ENCODE results near the gene CCDC6. TPM values are rescaled to one million over a fixed set of nuclear protein-coding genes. Genes with fewer than 3 reads are reported as not detected.

The CCDC6 gene
- total RNA-seq, 6 donors from 2014 or later, result 42.5 to 118 (median 51.5) TPM

DNA sequence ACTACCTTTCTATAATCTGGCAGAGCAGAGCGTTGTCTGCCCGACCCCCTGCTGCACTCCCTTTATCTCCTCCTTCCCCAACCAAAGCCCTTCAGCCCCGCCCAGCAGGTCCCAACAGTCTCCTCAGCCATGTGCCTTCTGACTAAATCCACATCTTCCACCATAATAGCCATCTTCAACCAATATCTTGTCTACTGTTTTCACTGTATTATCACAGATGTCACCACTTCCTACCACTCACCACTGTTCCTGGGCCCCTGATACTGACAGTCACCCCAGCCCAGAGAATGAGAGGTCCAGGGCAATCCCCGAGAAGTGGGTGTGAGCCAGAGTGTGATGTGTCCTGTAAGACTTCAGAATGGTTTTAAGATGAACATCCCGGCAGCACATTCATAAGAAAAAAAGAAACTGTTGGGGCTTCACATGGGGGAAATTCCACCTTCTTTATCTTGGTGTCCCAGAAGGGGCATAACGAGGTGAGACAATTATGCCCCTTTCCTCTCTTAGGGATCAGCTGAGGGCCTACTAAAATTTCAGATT is 25.3 kb downstream of the CCDC6 start:
- TF ChIP-seq POLR2AphosphoS5 (IDR thresholded peaks at IDR 0.05), result no peak
- TF ChIP-seq POLR2A (IDR thresholded peaks at IDR 0.05), result no peak
- TF ChIP-seq, protein P1, sequence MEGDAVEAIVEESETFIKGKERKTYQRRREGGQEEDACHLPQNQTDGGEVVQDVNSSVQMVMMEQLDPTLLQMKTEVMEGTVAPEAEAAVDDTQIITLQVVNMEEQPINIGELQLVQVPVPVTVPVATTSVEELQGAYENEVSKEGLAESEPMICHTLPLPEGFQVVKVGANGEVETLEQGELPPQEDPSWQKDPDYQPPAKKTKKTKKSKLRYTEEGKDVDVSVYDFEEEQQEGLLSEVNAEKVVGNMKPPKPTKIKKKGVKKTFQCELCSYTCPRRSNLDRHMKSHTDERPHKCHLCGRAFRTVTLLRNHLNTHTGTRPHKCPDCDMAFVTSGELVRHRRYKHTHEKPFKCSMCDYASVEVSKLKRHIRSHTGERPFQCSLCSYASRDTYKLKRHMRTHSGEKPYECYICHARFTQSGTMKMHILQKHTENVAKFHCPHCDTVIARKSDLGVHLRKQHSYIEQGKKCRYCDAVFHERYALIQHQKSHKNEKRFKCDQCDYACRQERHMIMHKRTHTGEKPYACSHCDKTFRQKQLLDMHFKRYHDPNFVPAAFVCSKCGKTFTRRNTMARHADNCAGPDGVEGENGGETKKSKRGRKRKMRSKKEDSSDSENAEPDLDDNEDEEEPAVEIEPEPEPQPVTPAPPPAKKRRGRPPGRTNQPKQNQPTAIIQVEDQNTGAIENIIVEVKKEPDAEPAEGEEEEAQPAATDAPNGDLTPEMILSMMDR (IDR thresholded peaks at IDR 0.05), result no peak
- TF ChIP-seq EP300 (IDR thresholded peaks at IDR 0.05), result no peak
- peak overlapping the region; percentile 51 to 61 (median 56) for H3K27ac ChIP-seq
- WGBS, 2 donors, result 84 to 86% methylated on average over 5 of the region's 6 CpGs
- no peaks in the 10 kb centered on the region for H3K9me3 ChIP-seq
- H3K36me3 ChIP-seq, result no peaks in the 10 kb centered on the region
- peaks cover 18 to 51% (median 26%) of the 10 kb centered on the region in 4 donors for H3K4me1 ChIP-seq
- no peaks in the 10 kb centered on the region for H3K27me3 ChIP-seq
- ATAC-seq (ENCODE audit: low FRiP score in 2 of 2), result no peak
- DNase-seq, result no peak
- H3K4me3 ChIP-seq, result no peak overlapping the region

DNA sequence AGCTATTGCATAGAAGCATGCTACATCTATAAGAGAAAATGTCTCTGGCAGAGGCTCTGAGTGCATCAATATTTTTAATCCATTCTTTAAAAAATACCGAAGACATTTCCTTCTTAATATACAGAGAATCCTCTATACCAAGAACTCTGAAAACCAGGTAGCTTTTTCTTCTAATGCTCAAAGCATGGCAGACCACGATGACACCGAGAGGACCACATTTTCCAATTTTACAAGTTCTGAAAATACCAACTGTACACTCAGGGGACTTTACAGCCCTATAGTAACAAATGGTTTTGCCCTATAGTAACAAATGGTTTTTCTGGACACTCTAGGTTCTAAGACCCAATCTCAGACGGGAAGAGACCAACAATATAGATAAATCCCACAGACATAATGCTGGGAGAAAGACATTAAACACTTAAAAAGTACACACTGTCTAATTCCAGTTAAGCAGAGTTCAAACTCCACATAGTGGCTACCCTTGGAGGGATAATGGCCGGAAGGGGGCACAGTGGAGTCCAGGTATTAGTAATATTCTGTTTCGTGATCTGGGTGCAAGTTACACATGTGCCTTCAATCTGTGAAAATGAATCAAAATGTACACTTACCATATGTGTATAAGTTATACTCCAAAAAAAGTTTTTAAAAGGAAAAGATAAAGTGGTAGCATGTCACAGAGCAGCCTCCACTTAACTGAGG is 26.2 kb downstream of the CCDC6 start:
- no peak for DNase-seq
- H3K27ac ChIP-seq, result peak overlapping the region in 3 of 4 donors; percentile 53 to 61 (median 59)

GRCh38 chr10:59879363-59879913 is 26.9 kb downstream of the CCDC6 start:
- DNase-seq, result no peak
- no peaks in the 10 kb centered on the region for H3K27me3 ChIP-seq
- TF ChIP-seq, protein P1 (IDR thresholded peaks at IDR 0.05), result no peak
- TF ChIP-seq POLR2A (IDR thresholded peaks at IDR 0.05) (no peak), EP300 (IDR thresholded peaks at IDR 0.05) (no peak), POLR2AphosphoS5 (IDR thresholded peaks at IDR 0.05) (no peak)
- peaks cover 9 to 37% (median 19%) of the 10 kb centered on the region in 4 donors for H3K4me1 ChIP-seq
- ATAC-seq (ENCODE audit: low FRiP score in 2 of 2), result no peak
- peak overlapping the region in 2 of 4 donors; percentile 11 to 44 for H3K27ac ChIP-seq
- no peaks in the 10 kb centered on the region for H3K9me3 ChIP-seq
- 59 to 60% methylated on average over 4 of the region's 4 CpGs for WGBS, 2 donors
- H3K4me3 ChIP-seq, result no peak overlapping the region
- no peaks in the 10 kb centered on the region for H3K36me3 ChIP-seq

More for the DNA sequence above, 26.2 kb downstream of the CCDC6 start:
- no peaks in the 10 kb centered on the region for H3K27me3 ChIP-seq
- TF ChIP-seq POLR2AphosphoS5 (IDR thresholded peaks at IDR 0.05), result no peak
- TF ChIP-seq, protein P1 (IDR thresholded peaks at IDR 0.05), result no peak
- no peak for TF ChIP-seq EP300 (IDR thresholded peaks at IDR 0.05)
- TF ChIP-seq POLR2A (IDR thresholded peaks at IDR 0.05), result no peak
- no peak for ATAC-seq (ENCODE audit: low FRiP score in 2 of 2)
- WGBS, 2 donors, result 68 to 74% methylated on average over 6 of the region's 6 CpGs
- no peaks in the 10 kb centered on the region for H3K36me3 ChIP-seq
- H3K4me3 ChIP-seq, result no peak overlapping the region
- H3K4me1 ChIP-seq, result peaks cover 11 to 43% (median 20%) of the 10 kb centered on the region in 4 donors
- no peaks in the 10 kb centered on the region for H3K9me3 ChIP-seq

DNA sequence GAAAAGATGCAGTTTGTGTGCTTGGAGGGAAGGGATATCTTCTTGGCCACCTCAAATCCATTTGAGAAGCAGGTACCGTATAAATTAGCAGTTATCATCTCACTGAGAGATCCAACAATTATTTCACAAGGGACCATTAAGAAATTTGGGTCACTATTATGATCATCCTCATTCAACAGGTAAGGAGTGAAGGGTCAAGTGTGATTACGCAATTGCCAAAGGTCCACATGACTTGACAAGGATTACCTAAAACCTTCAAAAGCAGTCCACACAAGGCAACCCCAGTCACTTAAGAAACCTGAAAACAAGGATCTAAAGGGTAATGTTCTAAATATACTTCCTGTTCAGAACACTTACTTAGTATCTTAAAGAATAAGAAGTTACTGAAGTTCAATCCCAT is 27.4 kb downstream of the CCDC6 start:
- ATAC-seq (ENCODE audit: low FRiP score in 2 of 2), result no peak
- peak overlapping the region in 1 of 4 donors; percentile 44 for H3K27ac ChIP-seq
- no peaks in the 10 kb centered on the region for H3K36me3 ChIP-seq
- no peaks in the 10 kb centered on the region for H3K27me3 ChIP-seq
- TF ChIP-seq POLR2A (IDR thresholded peaks at IDR 0.05), result no peak
- peak in 1 of 4 donors; percentile 39 for TF ChIP-seq EP300 (IDR thresholded peaks at IDR 0.05)
- TF ChIP-seq POLR2AphosphoS5 (IDR thresholded peaks at IDR 0.05), result no peak
- TF ChIP-seq, protein P1 (IDR thresholded peaks at IDR 0.05), result no peak
- peaks cover 9 to 36% (median 19%) of the 10 kb centered on the region in 4 donors for H3K4me1 ChIP-seq
- no peak overlapping the region for H3K4me3 ChIP-seq
- H3K9me3 ChIP-seq, result no peaks in the 10 kb centered on the region
- peak in 1 of 2 donors; percentile 51 for DNase-seq
- WGBS, 2 donors, result 76 to 77% methylated on average over 2 of the region's 2 CpGs
